Lower leg skin (tissue), 4 donors: Measurements from ENCODE around the gene EGFLAM. TPM values are rescaled to one million over a fixed set of nuclear protein-coding genes. Genes with fewer than 3 reads are reported as not detected.

Experiments
- DNase-seq, 2 donors: peaks; one replicate each; pipeline ENCODE4 v3.0.0-alpha.2; 2019; ENCODE audit warnings: low spot score in 2 of 2
- H3K4me3 ChIP-seq: fragments of 200-600 bp; sonication (generic); 2 replicates; pipeline ENCODE4 v1.5.1; 2017; ENCODE audit warnings: mild to moderate bottlenecking, low read depth; ENCODE audit not compliant: poor library complexity, severe bottlenecking
- POLR2A ChIP-seq, 2 donors: fragments of 450-650 bp; IDR thresholded peaks; one replicate each; pipeline ENCODE4 v1.6.1; 2016 to 2017; ENCODE audit warnings: antibody characterized with exemption in 2 of 2, mild to moderate bottlenecking in 1 of 2, moderate library complexity in 1 of 2
- WGBS, 2 donors: methylation state at CpG; one replicate each; pipeline ENCODE4 v1.1.5; 2018; 5-methylcytosine and 5-hydroxymethylcytosine counted together
- intact Hi-C: fragments of 100-400 bp; cut with DNase I; formaldehyde crosslinking; loops from one replicate; pipeline ENCODE4 v1.15.0; 2023; ENCODE audit warnings: low total_unique reads
- total RNA-seq, 4 donors: library from RNA; depleted of rRNA; stranded (reverse); fragments of >200 nt; gene quantifications; one replicate each; pipeline ENCODE4 v1.1.0, GENCODE V29; 2016
- TF ChIP-seq, protein P1 (sequence below), 3 donors: fragments of 450-650 bp; IDR thresholded peaks; one replicate each; pipeline ENCODE4 v1.5.1; 2016; ENCODE audit warnings: antibody characterized with exemption in 3 of 3, mild to moderate bottlenecking in 3 of 3, moderate library complexity in 2 of 3

The EGFLAM gene
- total RNA-seq, 4 donors from 2014 or later, result 0.72 to 4.4 (median 2.7) TPM

GRCh38 chr5:38483805-38484398 is 225.5 kb downstream of the EGFLAM start:
- no peak for DNase-seq
- TF ChIP-seq, protein P1, sequence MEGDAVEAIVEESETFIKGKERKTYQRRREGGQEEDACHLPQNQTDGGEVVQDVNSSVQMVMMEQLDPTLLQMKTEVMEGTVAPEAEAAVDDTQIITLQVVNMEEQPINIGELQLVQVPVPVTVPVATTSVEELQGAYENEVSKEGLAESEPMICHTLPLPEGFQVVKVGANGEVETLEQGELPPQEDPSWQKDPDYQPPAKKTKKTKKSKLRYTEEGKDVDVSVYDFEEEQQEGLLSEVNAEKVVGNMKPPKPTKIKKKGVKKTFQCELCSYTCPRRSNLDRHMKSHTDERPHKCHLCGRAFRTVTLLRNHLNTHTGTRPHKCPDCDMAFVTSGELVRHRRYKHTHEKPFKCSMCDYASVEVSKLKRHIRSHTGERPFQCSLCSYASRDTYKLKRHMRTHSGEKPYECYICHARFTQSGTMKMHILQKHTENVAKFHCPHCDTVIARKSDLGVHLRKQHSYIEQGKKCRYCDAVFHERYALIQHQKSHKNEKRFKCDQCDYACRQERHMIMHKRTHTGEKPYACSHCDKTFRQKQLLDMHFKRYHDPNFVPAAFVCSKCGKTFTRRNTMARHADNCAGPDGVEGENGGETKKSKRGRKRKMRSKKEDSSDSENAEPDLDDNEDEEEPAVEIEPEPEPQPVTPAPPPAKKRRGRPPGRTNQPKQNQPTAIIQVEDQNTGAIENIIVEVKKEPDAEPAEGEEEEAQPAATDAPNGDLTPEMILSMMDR (IDR thresholded peaks at IDR 0.05), result no peak
- no peak for TF ChIP-seq POLR2A (IDR thresholded peaks at IDR 0.05)
- no peak overlapping the region for H3K4me3 ChIP-seq
- WGBS, 2 donors, result 96% methylated on average over 10 of the region's 10 CpGs
- intact Hi-C loops, result no loop called here

- TF ChIP-seq POLR2A (IDR thresholded peaks at IDR 0.05), result no peak
- TF ChIP-seq, protein P1 (IDR thresholded peaks at IDR 0.05), result no peak
- WGBS, 2 donors, result 90 to 93% methylated on average over 6 of the region's 6 CpGs
- DNase-seq, result no peak
- intact Hi-C loops, result no loop called here
- H3K4me3 ChIP-seq, result no peak overlapping the region
These were observed 235.8 kb downstream of the EGFLAM start for GRCh38 chr5:38494175-38494574.

- 89% methylated on average over 7 of the region's 7 CpGs for WGBS, 2 donors
- TF ChIP-seq, protein P1 (IDR thresholded peaks at IDR 0.05), result no peak
- no peak for TF ChIP-seq POLR2A (IDR thresholded peaks at IDR 0.05)
- no peak for DNase-seq
- H3K4me3 ChIP-seq, result no peak overlapping the region
- intact Hi-C loops, result no loop called here
These were observed 236.4 kb downstream of the EGFLAM start for GRCh38 chr5:38494763-38495162.

GRCh38 chr5:38497946-38498345 is 239.6 kb downstream of the EGFLAM start:
- intact Hi-C loops, result no loop called here
- WGBS, 2 donors, result 83 to 95% methylated on average over 2 of the region's 2 CpGs
- H3K4me3 ChIP-seq, result no peak overlapping the region
- DNase-seq, result no peak
- TF ChIP-seq POLR2A (IDR thresholded peaks at IDR 0.05), result no peak
- TF ChIP-seq, protein P1 (IDR thresholded peaks at IDR 0.05), result no peak

GRCh38 chr5:38500573-38501260 is 242.4 kb downstream of the EGFLAM start:
- no peak for TF ChIP-seq POLR2A (IDR thresholded peaks at IDR 0.05)
- TF ChIP-seq, protein P1 (IDR thresholded peaks at IDR 0.05), result no peak
- H3K4me3 ChIP-seq, result no peak overlapping the region
- intact Hi-C loops, result no loop called here
- DNase-seq, result no peak
- WGBS, 2 donors, result 84 to 95% methylated on average over 4 of the region's 4 CpGs
